Measurements from ENCODE around the gene RASL10B.

Gene RASL10B

GRCh38 chr17:35729405-35729833 is 2.0 kb upstream of the RASL10B start:
- H3K4me1 Mint-ChIP-seq: peaks cover 11% of the 10 kb centered on the region
- no peak overlapping the region for H3K4me3 Mint-ChIP-seq
- H3K9me3 Mint-ChIP-seq: no peaks in the 10 kb centered on the region
- DNase-seq (no peak), ATAC-seq (no peak)
- H3K27me3 Mint-ChIP-seq: no peaks in the 10 kb centered on the region
- peaks cover 12% of the 10 kb centered on the region for H3K36me3 Mint-ChIP-seq (ENCODE audit: low read depth)
- no peak overlapping the region for H3K27ac Mint-ChIP-seq

GRCh38 chr17:35730400-35731005 is 936 bp upstream of the RASL10B start:
- ATAC-seq: peak; percentile 9
- H3K36me3 Mint-ChIP-seq (ENCODE audit: low read depth): peaks cover 5% of the 10 kb centered on the region

GRCh38 chr17:35731917-35732805 is 722 bp downstream of the RASL10B start:
- ATAC-seq (no peak), DNase-seq (no peak)
- Mint-ChIP-seq H3K36me3 (ENCODE audit: low read depth) (no peaks in the 10 kb centered on the region), H3K27ac (peak overlapping the region; percentile 49), H3K4me1 (peaks cover 11% of the 10 kb centered on the region), H3K27me3 (no peaks in the 10 kb centered on the region), H3K9me3 (no peaks in the 10 kb centered on the region), H3K4me3 (peak overlapping the region; percentile 66)

More at GRCh38 chr17:35730400-35731005, 936 bp upstream of the RASL10B start:
- Mint-ChIP-seq H3K4me3 (peak overlapping the region; percentile 76), H3K4me1 (peaks cover 11% of the 10 kb centered on the region), H3K27ac (peak overlapping the region; percentile 67), H3K27me3 (no peaks in the 10 kb centered on the region), H3K9me3 (no peaks in the 10 kb centered on the region)
- DNase-seq: no peak

GRCh38 chr17:35732806-35733136 is 1.3 kb downstream of the RASL10B start:
- Mint-ChIP-seq H3K27ac (no peak overlapping the region), H3K27me3 (no peaks in the 10 kb centered on the region), H3K4me1 (peaks cover 11% of the 10 kb centered on the region), H3K36me3 (ENCODE audit: low read depth) (no peaks in the 10 kb centered on the region), H3K9me3 (no peaks in the 10 kb centered on the region), H3K4me3 (peak overlapping the region; percentile 66)
- ATAC-seq (no peak), DNase-seq (no peak)

GRCh38 chr17:35733366-35733765 is 1.9 kb downstream of the RASL10B start:
- no peak overlapping the region for H3K27ac Mint-ChIP-seq
- no peak for ATAC-seq
- peak overlapping the region; percentile 16 for H3K4me3 Mint-ChIP-seq
- H3K27me3 Mint-ChIP-seq: no peaks in the 10 kb centered on the region
- peaks cover 11% of the 10 kb centered on the region for H3K4me1 Mint-ChIP-seq
- DNase-seq: no peak
- no peaks in the 10 kb centered on the region for H3K36me3 Mint-ChIP-seq (ENCODE audit: low read depth)
- no peaks in the 10 kb centered on the region for H3K9me3 Mint-ChIP-seq

- H3K36me3 Mint-ChIP-seq (ENCODE audit: low read depth): no peaks in the 10 kb centered on the region
- peaks cover 11% of the 10 kb centered on the region for H3K4me1 Mint-ChIP-seq
- no peak for DNase-seq
- H3K27me3 Mint-ChIP-seq: no peaks in the 10 kb centered on the region
- no peak overlapping the region for H3K27ac Mint-ChIP-seq
- no peaks in the 10 kb centered on the region for H3K9me3 Mint-ChIP-seq
- no peak overlapping the region for H3K4me3 Mint-ChIP-seq
- ATAC-seq: no peak
Observed at GRCh38 chr17:35734396-35734795, 3.0 kb downstream of the RASL10B start.

GRCh38 chr17:35735036-35735805 is 3.8 kb downstream of the RASL10B start:
- no peak overlapping the region for H3K4me3 Mint-ChIP-seq
- H3K27ac Mint-ChIP-seq: no peak overlapping the region
- peaks cover 6% of the 10 kb centered on the region for H3K27me3 Mint-ChIP-seq
- no peaks in the 10 kb centered on the region for H3K9me3 Mint-ChIP-seq
- no peak for DNase-seq
- H3K36me3 Mint-ChIP-seq (ENCODE audit: low read depth): no peaks in the 10 kb centered on the region
- H3K4me1 Mint-ChIP-seq: peaks cover 11% of the 10 kb centered on the region
- no peak for ATAC-seq

- Mint-ChIP-seq H3K27me3 (peaks cover 11% of the 10 kb centered on the region), H3K4me1 (peaks cover 5% of the 10 kb centered on the region), H3K9me3 (no peaks in the 10 kb centered on the region), H3K4me3 (no peak overlapping the region), H3K27ac (no peak overlapping the region), H3K36me3 (ENCODE audit: low read depth) (no peaks in the 10 kb centered on the region)
- ATAC-seq (no peak), DNase-seq (no peak)
Observed at GRCh38 chr17:35736236-35736635, 4.8 kb downstream of the RASL10B start.

GRCh38 chr17:35738519-35739133 is 7.2 kb downstream of the RASL10B start:
- no peak for DNase-seq

GRCh38 chr17:35740216-35740615 is 8.8 kb downstream of the RASL10B start:
- DNase-seq (no peak), ATAC-seq (peak; percentile 8)
- H3K4me3 Mint-ChIP-seq: no peak overlapping the region
- H3K27ac Mint-ChIP-seq: no peak overlapping the region
- peaks cover 7% of the 10 kb centered on the region for H3K4me1 Mint-ChIP-seq
- peaks cover 38% of the 10 kb centered on the region for H3K27me3 Mint-ChIP-seq
- H3K9me3 Mint-ChIP-seq: no peaks in the 10 kb centered on the region
- H3K36me3 Mint-ChIP-seq (ENCODE audit: low read depth): no peaks in the 10 kb centered on the region

More at GRCh38 chr17:35738519-35739133, 7.2 kb downstream of the RASL10B start:
- Mint-ChIP-seq H3K27ac (no peak overlapping the region), H3K36me3 (ENCODE audit: low read depth) (no peaks in the 10 kb centered on the region), H3K4me3 (no peak overlapping the region), H3K27me3 (peaks cover 31% of the 10 kb centered on the region), H3K4me1 (peaks cover 7% of the 10 kb centered on the region), H3K9me3 (no peaks in the 10 kb centered on the region)
- ATAC-seq: no peak

- no peak overlapping the region for H3K27ac Mint-ChIP-seq
Observed at GRCh38 chr17:35740997-35741931, 9.8 kb downstream of the RASL10B start.

GRCh38 chr17:35742496-35742895 is 11.1 kb downstream of the RASL10B start:
- ATAC-seq (no peak), DNase-seq (no peak)
- Mint-ChIP-seq H3K9me3 (no peaks in the 10 kb centered on the region), H3K4me3 (no peak overlapping the region), H3K27ac (no peak overlapping the region), H3K36me3 (ENCODE audit: low read depth) (no peaks in the 10 kb centered on the region), H3K27me3 (peaks cover 38% of the 10 kb centered on the region), H3K4me1 (peaks cover 7% of the 10 kb centered on the region)

More at GRCh38 chr17:35740997-35741931, 9.8 kb downstream of the RASL10B start:
- Mint-ChIP-seq H3K9me3 (no peaks in the 10 kb centered on the region), H3K4me3 (peak overlapping the region; percentile 61), H3K27me3 (peaks cover 38% of the 10 kb centered on the region), H3K36me3 (ENCODE audit: low read depth) (no peaks in the 10 kb centered on the region), H3K4me1 (peaks cover 7% of the 10 kb centered on the region)
- no peak for DNase-seq
- peak; percentile 47 for ATAC-seq

- Mint-ChIP-seq H3K27me3 (peaks cover 38% of the 10 kb centered on the region), H3K9me3 (no peaks in the 10 kb centered on the region), H3K4me3 (no peak overlapping the region), H3K4me1 (peaks cover 8% of the 10 kb centered on the region), H3K36me3 (ENCODE audit: low read depth) (no peaks in the 10 kb centered on the region), H3K27ac (no peak overlapping the region)
- ATAC-seq: no peak
- no peak for DNase-seq
Observed at GRCh38 chr17:35742896-35743477, 11.5 kb downstream of the RASL10B start.
